RPMI8226 (cell line): ENCODE data around the gene CABP7.
"Not testable (repeated sequence)": the region's sequence is repeated elsewhere in the genome, so short reads cannot be mapped to it uniquely, and the experiment has no call there.

Experiments used
- DNase-seq: peaks from one replicate; pipeline ENCODE4 v3.0.0-alpha.2; 2015

The CABP7 gene

GRCh38 chr22:29750029-29750428 lies 30.2 kb downstream of the CABP7 start:
- no peak for DNase-seq

- no peak for DNase-seq
Observed at GRCh38 chr22:29750559-29751538, 31.0 kb downstream of the CABP7 start.

GRCh38 chr22:29751669-29752068 lies 31.9 kb downstream of the CABP7 start:
- no peak for DNase-seq

GRCh38 chr22:29753808-29754657 lies 34.2 kb downstream of the CABP7 start:
- no peak for DNase-seq

GRCh38 chr22:29754658-29755395 lies 35.0 kb downstream of the CABP7 start:
- DNase-seq = not testable (repeated sequence)

GRCh38 chr22:29755889-29756288 lies 36.1 kb downstream of the CABP7 start:
- no peak for DNase-seq

GRCh38 chr22:29756341-29756740 lies 36.5 kb downstream of the CABP7 start:
- no peak for DNase-seq

GRCh38 chr22:29757096-29757495 lies 37.3 kb downstream of the CABP7 start:
- no peak for DNase-seq

GRCh38 chr22:29758068-29758622 lies 38.3 kb downstream of the CABP7 start:
- no peak for DNase-seq

GRCh38 chr22:29758959-29759358 lies 39.2 kb downstream of the CABP7 start:
- no peak for DNase-seq

GRCh38 chr22:29762263-29762662 lies 42.5 kb downstream of the CABP7 start:
- DNase-seq = no peak

GRCh38 chr22:29765905-29766631 lies 46.3 kb downstream of the CABP7 start:
- DNase-seq = peak; percentile 40

GRCh38 chr22:29766632-29767170 lies 46.9 kb downstream of the CABP7 start, which contains the start of gene ZMAT5:
Gene ZMAT5 (minus strand): TSS chr22:29767007. CDS start chr22:29748544, 18,463 bp downstream.
- peak; percentile 98 for DNase-seq

- DNase-seq = peak; percentile 92
Observed at GRCh38 chr22:29767171-29768051, 47.6 kb downstream of the CABP7 start, which contains the start of gene UQCR10. Gene UQCR10 (plus strand): TSS chr22:29767369. CDS start chr22:29767399, 30 bp downstream.

GRCh38 chr22:29768052-29768693 lies 48.4 kb downstream of the CABP7 start:
- DNase-seq = no peak

GRCh38 chr22:29769723-29770321 lies 50.0 kb downstream of the CABP7 start:
- DNase-seq = no peak

GRCh38 chr22:29772170-29772641 lies 52.4 kb downstream of the CABP7 start:
- DNase-seq = peak; percentile 10

- no peak for DNase-seq
Observed at GRCh38 chr22:29773233-29773632, 53.4 kb downstream of the CABP7 start.

GRCh38 chr22:29780220-29780619 lies 60.4 kb downstream of the CABP7 start:
- no peak for DNase-seq
